Measurements from ENCODE around the gene KRTAP6-2.

- TF ChIP-seq CTCF (conservative IDR thresholded peaks at IDR 0.05 in 1 of 2, IDR thresholded peaks at IDR 0.05 in 1 of 2; ENCODE audit: extremely low read depth in 1 of 2, insufficient read depth in 1 of 2, low read depth in 1 of 2, low read length in 2 of 2) (no peak), EZH2 (IDR thresholded peaks at IDR 0.05; ENCODE audit: borderline replicate concordance, low read length) (no peak)
These were observed 29.4 kb upstream of the KRTAP6-2 start for GRCh38 chr21:30628109-30628508.
